DMS153 (cell line): ENCODE measurements around the gene OCEL1.

Experiments
- DNase-seq: peaks from one replicate; lab custom pipeline; 2025; lab: John Stamatoyannopoulos, UW

OCEL1 gene

DNA sequence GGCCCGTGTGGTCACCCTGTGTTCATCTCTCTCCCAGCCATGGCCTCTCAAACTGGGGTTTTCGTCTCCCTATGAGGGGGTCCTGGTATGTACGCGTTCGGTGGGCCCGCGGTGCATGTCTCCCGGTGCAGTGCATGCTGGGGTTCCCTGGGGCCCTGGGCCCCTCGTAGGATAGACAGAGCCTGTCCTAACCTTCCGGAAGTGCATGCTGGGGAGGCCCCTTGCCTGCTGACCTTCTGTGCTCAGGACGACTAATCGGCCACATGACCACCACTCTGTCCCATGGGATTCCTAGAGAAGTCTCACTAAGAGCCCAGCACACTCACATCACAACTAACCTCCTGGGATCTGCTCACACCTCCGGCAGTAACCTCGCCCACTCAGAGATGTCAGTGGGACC, 15.7 kb upstream of the OCEL1 start:
- no peak for DNase-seq

DNA sequence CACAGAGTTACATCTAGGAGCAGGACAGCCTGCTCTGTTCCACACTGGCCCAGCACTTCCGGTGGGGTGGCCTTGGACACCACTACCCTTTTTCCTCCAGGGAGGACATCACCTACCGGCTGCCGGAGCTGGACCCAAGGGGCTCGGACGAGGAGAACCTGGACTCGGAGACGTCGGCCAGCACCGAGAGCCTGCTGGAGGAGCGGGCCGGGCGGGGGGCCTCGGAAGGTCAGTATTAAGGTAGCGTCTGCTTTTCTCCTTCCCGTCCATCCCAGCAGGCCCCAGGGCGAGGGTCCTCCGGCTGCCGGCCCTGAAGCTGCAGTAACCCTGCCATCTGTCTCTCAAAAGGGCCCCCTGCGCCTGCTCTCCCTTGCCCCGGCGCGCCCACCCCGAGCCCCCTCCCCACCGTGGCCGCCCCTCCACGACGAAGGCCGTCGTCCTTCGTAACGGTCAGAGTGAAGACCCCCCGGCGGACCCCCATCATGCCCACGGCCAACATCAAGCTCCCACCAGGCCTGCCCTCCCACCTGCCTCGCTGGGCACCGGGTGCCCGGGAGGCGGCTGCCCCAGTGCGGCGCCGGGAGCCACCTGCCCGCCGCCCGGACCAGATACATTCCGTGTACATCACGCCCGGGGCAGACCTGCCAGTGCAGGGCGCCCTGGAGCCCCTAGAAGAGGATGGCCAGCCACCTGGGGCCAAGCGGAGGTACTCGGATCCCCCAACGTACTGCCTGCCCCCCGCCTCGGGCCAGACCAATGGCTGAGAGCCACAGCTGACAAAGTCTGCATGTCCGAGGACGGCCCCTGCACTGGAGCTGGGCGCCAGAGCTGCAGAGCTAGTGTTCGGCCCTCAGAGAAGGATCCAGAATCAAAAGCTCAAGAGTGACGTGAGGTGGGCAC, 14.2 kb upstream of the OCEL1 start:
- no peak for DNase-seq

DNA sequence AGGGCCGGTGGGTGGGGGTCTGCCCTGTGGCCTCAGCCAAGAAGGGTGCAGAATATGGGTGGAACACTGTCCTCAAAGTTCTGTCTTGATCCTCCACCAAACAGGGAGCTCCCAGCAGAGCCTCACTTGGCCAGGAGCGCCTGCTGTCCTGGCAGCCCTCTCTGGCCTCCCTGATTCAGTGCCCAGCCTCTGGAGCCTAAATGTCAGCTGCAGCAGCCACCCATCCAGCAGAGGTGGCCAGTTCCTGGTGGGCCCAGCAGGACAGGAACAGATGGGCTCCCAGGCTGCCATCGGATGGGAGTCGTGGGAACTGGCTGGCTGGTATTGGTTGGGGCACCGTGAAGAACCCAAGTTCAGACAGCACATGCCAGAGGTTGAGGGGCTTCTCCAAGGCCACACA, 12.7 kb upstream of the OCEL1 start:
- no peak for DNase-seq

DNA sequence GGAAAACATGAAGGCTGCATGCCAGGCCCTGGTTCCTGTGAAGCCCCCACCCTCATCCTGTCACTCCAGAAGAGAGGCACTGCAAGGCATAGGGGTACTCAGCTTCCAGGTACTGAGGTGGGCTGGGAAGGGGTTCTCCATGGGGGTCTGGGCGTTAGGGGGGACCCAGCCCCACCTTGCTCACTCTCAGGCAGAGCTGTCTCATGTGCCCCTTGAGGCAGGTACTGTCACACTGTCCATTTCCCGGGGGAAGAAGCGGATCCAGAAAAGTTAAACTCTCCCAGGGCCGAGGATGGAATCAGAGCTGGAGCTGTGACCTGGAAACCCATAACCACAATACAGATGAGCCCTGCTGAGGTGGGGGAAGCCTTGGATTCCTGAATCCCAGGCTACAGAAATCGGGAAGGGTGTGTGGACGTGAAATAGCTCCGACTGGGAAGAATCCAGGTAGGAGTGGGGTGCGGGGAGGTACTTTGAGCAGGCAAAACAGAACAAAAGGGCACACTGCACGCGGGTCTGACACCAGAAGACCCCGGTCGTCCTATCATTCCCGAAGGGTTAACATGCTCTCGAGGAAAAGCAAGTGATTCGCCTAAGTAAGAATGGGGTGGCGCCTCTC, 11.4 kb upstream of the OCEL1 start:
- no peak for DNase-seq

DNA sequence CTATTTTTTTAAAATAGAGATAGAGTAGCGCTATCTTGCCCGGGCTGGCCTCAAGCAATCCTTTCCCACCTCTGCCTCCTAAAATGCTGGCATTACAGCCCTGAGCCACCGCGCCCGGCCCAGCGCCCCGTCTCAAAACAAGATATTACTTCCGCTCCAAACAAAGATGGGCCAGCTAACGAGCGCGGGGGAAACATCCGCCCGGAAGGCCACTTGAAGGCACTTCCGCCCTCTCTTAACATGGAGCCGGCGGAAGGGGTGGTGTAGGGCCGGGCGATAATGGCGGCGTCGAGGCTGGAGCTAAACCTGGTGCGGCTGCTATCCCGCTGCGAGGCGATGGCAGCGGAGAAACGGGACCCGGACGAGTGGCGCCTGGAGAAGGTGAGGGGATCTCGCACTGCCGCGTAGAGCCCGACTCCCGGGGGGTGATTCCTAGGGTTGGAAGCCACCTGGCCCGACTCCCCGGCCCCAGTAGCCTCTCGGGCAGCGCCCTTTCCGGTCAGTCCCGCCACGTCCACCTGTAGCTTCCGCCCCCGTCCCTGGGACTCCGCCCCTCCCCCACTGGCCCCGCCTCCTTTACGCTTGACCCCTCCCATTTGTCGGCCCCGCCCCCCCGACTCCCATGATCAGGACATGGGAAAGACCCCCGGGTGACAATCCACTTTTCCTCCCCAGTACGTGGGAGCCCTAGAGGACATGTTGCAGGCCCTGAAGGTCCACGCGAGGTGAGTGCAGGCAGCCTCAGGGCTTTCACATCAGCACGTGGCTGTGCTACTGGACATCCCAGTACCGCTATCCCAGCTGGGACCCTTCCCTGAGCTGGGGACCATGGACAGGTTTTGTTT, 10.7 kb upstream of the OCEL1 start, which contains the start of gene USE1:
Gene USE1 (plus strand): TSS at position 231 of the 845 bp plus-strand sequence. CDS start 49 bp downstream, at position 280.
- peak; percentile 88 for DNase-seq

DNA sequence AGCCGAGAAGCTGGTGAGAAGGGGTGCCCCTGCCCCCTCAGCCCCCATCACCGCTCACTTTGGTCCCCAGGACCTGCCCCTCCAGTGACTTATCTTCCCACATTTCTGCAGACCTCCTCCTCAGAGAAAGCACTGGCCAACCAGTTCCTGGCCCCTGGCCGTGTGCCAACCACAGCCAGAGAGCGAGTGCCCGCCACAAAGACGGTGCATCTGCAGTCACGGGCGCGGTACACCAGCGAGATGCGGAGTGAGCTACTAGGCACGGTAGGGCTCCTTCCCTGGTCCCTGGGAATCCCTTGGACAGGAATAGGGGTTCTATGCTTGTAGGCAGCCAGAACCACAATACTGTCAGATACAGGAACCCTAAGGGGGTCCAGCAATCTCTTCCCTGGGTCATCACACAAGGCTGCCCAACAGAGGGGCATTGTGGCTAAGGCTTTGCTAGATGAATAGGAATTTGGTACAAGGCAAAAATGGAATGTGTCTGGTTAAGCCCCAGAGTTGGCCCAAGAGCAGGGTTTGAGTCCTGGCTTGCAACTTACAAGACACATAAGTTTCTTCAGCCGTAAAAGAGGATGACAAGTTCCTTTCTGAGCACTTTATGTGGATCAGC, 9.9 kb upstream of the OCEL1 start:
- DNase-seq = no peak

DNA sequence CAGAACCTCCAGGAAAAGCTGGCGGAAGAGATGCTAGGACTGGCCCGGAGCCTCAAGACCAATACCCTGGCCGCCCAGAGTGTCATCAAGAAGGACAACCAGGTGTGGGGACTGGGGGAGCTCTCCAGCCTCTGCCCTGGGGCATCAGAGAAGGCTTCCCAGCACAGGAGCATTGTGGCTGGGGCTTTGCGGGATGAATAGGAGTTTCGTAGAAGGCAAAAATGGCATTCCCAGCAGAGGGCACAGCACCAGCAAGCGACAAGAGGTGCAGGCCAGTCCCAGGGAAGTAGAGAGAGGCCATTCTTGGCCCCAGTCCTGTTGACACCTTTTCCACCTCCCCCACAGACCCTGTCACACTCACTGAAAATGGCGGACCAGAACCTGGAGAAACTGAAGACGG, 6.7 kb upstream of the OCEL1 start:
- DNase-seq = no peak

DNA sequence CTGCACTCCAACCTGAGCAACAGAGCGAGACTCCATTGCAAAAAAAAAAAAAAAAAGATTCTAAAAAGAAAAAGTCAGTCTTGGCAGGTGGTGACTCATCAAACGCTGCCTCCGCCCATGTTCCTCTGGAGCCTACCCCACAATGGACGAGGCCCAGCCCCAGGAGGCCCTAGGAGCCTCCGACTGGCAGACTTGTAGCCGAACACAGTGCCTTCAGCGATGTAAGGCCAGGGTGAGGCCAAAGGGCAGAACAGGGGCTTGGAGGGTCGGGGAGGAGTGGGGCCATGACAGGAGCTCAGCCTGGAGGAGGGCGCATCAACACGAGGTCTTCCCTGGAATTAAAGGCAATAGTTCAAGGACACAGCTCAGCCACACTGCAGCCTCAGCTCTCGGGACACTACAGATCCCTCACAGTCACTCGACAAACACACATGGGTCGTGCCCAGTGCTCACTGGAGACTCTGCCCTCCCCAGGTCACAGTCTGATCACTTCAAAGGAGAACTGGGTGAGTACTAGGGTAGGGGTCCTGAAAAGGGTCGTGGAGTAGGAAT, 5.7 kb upstream of the OCEL1 start:
- DNase-seq = no peak

DNA sequence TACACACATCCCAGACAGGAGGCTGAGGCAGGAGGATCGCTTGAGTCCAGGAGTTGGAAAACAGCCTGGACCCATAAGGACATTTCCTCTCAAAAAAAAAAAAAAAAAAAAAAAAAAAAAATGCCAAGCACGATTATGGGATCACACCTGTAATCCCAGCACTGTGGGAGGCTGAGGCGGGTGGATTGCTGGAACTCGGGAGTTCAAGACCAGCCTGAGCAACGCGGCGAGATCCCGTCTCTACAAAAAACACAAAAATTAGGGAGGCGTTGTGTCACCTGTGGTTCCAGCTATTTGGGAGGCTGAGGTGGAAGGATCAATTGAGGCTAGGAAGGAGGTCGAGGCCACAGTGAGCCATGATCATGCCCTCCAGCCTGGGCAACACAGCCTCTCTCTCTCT, 973 bp upstream of the OCEL1 start:
- no peak for DNase-seq

DNA sequence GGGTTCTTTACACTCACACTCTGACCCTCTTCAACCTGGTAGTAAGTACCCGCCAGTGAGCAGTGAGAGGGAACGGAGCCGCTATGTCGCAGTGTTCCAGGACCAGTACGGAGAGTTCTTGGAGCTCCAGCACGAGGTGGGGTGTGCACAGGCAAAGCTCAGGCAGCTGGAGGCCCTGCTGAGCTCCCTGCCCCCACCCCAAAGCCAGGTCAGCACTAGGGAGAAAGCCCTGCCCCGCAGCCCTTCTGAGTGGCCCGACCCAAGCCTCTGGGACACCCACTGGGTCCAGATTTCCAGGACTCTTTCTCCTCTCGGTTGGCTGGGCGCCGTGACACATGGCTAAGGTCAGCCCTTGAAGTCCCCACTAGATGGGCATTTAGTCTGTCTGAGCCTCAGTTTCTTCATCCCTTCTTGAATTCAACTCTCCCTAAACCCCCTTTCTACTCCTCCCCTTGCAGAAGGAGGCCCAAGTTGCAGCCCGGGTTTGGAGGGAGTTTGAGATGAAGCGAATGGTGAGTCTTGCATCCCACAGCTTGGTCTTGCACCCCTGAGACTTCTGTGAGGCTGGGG, 1.9 kb downstream of the OCEL1 start:
- DNase-seq = no peak

DNA sequence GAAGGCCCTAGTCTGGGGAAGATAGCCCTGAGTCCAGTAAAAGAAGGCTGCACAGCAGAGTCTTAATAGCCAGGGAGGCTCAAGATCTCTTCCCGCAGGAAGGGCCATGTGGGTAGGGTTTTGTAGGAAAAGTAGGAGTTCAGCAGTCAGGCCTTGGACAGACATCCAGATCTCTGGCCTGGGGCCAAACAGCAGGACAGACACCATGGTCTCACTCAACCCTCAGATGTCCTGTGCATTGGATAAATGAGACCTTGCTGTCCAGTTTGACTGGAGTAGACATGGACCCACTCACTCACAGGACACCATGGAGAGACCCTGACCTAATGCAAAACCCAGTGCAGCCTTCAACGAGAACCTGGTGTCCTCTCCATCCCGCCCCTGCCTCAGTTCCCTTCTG, 3.9 kb downstream of the OCEL1 start:
- DNase-seq = no peak

DNA sequence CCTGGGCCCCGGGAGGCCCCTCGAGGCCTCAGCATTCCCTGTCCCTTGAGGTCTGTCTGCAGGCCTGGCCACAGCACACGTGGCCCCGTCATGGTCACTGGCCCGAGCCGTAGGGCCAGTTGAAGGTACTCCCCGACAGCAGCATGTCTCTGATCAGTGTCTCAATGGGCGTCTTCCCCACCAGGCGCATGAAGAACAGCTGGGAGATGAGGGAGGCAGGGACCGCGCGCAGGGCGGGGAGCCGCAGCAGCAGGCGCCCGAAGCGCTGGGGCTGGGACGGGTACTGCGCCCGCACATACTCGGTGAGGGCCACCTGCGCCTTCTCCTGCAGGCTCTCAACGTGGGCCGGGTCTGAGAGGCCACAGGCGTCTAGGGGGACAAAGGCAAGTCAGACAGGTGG, 6.2 kb downstream of the OCEL1 start:
- no peak for DNase-seq

DNA sequence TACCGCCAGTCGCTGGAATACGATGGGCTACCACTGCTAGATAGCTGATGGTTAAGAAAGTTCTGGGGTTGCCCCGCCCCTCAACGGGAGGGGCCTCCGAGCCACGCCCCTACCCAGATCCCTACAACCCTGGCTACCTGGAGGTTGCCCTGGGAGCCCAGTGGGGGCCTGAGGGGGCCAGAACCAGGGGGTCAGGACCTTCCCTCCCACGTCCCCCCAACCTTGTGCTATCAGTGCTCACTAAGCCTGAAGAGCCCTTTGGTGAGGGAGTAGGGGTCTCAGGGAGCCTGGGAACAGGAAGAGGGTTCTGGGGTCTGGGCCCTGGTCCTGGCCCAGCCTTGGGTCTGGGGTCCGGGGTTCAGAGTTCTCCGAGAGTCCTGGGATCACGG, 8.9 kb downstream of the OCEL1 start:
- DNase-seq = no peak

DNA sequence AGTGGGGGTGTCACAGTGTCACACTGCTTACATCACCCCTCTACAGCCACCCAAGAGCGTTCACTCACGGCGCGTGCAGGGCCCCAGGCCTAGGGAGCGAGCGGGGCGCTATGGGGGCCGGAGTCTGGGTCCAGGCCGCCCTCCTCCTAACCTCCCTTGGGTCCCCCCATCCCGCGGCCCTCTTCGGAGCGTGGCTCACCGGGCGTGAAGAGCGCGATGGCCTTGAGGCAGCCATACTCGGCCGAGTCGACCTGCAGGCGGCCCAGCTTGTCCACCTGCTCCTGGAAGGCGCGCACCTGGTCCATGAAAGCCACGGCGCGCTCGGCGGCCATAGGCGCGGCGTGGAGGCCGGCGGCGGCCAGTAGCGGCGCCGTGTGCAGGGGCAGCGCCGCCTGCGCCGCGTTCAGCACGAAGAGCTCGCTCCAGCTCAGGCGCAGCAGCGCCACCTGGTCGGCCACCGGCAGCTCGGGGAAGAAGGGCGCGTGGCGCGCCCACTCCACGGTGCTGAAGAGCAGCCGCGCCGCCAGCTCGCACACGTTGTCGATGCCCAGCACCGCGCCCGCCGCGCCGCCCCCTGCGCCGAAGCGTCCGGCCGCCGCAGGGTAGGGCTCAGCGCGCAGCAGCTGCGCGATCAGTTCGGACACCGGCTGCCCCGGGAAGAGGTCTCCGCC, 9.4 kb downstream of the OCEL1 start:
- peak; percentile 71 for DNase-seq

DNA sequence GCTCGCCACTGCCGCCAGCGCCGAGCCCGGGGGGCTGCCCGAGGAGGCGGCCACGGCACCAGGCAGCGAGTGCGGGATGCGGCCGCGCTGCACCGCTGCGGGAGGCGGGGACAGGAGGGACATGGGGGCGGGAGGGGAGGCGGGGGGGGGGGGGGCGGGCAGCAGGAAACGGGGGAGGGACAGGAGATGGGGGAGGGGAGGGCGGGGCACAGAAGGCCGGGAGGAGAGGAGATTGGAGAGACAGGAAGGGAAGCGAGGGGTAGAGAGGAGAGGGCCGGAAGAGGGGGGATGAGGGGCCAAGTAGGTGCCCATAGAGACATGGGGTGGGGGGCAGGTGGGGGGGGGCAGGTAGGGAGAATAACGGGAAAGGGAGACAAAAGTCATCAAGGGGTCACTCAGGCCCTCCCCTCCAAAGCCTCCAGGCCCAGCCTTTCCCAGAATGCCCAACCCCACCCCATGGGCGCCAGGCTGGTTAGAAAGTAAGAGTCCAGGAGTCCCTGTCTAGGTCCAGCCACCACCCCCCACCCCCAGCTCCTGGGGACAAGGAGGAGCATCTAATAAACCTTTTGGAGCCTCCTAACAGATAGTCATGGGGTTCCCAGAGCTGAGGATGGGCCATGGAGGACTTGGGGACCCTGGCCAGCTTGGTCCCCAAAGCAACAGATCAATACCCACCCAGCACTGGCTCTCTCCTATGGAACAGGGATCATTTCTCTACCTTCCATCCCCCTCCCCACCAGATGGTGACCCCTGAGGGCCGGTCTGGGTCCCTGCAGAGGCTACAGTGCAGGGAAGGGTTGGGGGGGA, 10.1 kb downstream of the OCEL1 start:
- DNase-seq = peak; percentile 55

DNA sequence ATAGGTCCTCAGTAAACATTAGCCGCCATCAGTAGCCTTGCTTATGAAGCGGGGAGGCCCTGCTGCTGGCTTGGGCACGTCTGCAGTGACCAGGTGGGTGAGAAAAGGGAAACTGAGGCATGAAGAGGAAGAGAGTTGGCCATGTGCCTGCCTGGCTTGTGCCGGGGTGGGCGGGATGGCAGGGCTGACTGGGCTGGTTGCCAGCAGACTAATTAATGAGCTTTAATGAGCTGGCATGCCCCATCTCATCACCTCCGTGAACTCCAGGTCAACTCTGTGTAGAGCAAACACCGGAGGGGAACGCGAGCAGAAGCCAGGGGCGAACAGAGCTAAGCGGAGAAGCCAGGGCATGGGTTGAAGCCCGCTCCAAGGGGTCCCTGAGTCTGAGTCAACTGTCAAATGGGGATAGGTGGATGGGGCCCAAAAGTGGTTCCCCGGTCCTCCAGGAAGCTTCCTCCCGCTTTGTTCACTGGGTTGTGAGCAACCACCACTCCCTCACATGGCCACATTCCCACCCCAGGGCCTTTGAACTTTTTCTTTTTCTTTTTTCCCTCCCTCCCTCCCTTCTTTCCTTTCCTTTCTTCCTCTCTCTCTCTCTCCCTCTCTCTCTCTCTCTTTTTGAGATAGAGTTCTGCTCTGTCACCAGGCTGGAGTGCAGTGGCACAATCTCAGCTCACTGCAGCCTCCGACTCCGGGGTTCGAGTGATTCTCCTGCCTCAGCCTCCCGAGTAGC, 11.0 kb downstream of the OCEL1 start:
- DNase-seq = no peak

DNA sequence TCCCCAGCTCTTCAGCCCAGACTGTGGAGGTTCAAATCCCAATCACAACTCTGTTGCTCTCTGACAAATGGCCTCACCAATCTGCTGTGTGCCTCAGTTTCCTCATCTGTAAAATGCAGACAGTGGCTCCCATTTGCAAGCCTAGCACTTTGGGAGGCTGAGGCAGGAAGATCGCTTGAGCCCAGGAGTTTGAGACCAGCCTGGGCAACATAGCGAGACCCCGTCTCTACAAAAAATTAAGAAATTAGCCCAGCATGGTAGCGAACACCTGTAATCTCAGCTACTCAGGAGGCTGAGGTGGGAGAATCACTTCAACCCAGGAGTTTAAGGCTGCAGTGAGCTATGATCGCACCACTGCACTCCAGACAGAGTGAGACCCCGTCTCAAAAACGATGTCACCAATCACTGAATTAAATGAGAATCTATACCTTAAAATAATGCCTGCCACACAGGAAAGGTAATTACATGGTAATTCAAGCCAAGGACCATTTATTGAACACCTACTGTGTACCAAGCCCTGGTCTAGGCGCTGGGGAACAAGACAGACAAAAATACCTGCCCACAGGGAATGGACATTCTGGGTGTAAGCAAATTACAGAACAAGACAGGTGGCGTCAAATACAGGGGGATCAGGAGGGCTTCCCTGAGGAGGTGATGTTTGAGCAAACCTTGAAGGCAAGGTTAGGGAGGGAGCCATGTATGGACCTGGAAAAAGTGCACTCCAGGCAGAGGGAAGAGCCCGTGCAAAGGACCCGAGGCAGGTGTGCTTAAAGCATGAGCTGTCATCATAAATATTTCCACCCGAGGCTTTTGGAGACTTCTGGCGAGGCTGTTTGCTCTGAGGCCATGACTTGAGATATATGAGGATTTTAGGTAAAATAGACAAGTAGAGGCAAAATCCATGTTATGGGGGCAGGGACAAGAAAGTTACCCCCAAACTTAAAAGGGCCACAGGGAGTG, 12.0 kb downstream of the OCEL1 start:
- DNase-seq = no peak

DNA sequence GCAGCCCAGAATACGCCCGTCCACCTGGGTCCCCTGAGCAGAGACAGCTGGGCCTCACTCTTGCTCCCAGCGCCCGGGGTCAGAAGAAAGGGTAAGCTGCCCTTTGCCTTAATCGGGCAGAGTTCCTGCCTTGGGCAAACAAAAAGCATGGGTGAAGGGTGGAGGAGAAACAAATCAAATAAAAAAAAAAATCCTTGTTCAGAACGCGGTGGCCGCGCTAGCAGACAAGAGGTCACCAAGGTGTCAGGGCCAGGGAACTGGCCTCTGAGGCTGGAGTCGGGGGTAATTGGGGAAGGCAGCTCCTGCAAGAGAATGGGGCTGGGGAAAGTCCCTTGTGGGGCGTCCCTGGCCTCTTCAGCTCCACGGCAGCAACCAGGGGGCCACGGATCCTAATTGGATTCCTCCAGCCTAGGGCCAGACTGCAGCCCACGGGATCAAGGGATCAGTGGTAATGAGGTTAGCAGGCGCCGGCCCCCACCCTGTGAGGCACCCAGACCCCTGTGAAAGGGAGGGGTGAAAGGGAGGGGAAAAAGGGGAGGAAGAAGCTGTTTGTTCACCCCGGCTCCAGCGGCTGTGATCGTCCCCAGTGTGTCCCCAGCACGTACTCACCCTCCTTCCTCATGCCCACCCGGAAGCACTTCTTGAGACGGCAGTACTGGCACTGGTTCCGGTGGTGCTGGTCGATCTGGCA, 14.2 kb downstream of the OCEL1 start:
- no peak for DNase-seq
